ENCODE measurements around the gene TMEM106C. TPM values are rescaled to one million over a fixed set of nuclear protein-coding genes. Genes with fewer than 3 reads are reported as not detected.

Gene TMEM106C
- total and polyA plus RNA-seq, 2 of the 4 experiments (the other 2 are of a cell fraction), result 72.1 to 74.6 TPM

DNA sequence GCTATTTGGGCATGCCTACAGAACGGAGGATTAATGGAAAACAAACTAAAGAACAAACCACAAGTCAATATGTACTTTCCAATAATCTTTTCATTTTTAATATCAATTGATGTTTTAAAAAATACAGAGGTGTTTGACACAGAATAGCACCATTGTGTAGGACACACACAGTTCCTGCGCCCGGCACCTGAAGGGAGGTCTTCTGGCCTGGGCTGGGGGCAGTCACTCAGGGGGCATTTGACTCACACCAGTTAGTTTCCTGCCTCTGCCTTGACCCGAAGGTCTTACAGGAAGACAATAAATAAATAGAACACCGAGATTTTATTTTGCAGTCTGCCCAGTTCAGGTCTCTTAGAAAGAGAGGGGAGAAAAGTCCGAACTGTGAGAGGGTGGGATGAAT lies 9.5 kb downstream of the TMEM106C start:
- no peak overlapping the region for H3K14ac ChIP-seq (replicated peaks; ENCODE audit: low read depth, low read length)
- H3K36me3 ChIP-seq (ENCODE audit: control insufficient read depth, insufficient read depth, low read length), result peaks cover 2% of the 10 kb centered on the region
- WGBS, 2 experiments (ENCODE audit: extremely low coverage in 2 of 2, insufficient read length in 1 of 2), result 0% methylated on average over 1 of the region's 6 CpGs; no CpG with 5 or more reads in 1 of the 2 experiments
- in situ Hi-C loops (cut with MboI; ENCODE audit: low sequenced_read_pairs), result no loop called here
- H2AK9ac ChIP-seq (replicated peaks; ENCODE audit: low read depth, low read length, poor library complexity), result no peak overlapping the region
- H3K9me1 ChIP-seq (ENCODE audit: insufficient read depth, low read length), result no peaks in the 10 kb centered on the region; the same call in 1 of the 2 replicates
- H3K9me3 ChIP-seq (ENCODE audit: control insufficient read depth, insufficient read depth, low read length), result no peaks in the 10 kb centered on the region
- no peak overlapping the region for H3K27ac ChIP-seq (ENCODE audit: insufficient read depth, low read length)
- H2BK5ac ChIP-seq (ENCODE audit: low read depth, low read length, poor library complexity, severe bottlenecking), result no peak overlapping the region
- no peak overlapping the region for H3K18ac ChIP-seq (ENCODE audit: low read depth, low read length)
- H3K23ac ChIP-seq (ENCODE audit: low read depth, low read length), result no peak overlapping the region
- no peak overlapping the region for H2AFZ ChIP-seq (replicated peaks; ENCODE audit: low read length, poor library complexity)
- H3K4me1 ChIP-seq (ENCODE audit: control insufficient read depth, insufficient read depth, low read length), result no peaks in the 10 kb centered on the region
- TF ChIP-seq, protein P1, sequence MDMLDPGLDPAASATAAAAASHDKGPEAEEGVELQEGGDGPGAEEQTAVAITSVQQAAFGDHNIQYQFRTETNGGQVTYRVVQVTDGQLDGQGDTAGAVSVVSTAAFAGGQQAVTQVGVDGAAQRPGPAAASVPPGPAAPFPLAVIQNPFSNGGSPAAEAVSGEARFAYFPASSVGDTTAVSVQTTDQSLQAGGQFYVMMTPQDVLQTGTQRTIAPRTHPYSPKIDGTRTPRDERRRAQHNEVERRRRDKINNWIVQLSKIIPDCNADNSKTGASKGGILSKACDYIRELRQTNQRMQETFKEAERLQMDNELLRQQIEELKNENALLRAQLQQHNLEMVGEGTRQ (IDR thresholded peaks at IDR 0.05; ENCODE audit: low read depth, low read length), result no peak
- no peak for TF ChIP-seq BHLHE40 (IDR thresholded peaks at IDR 0.05; ENCODE audit: low read depth, low read length)
- TF ChIP-seq MXI1 (IDR thresholded peaks at IDR 0.05; ENCODE audit: borderline replicate concordance, low read depth, low read length), result no peak
- TF ChIP-seq MAFK (IDR thresholded peaks at IDR 0.05; ENCODE audit: low read depth, low read length), result no peak
- TF ChIP-seq FOS (IDR thresholded peaks at IDR 0.05; ENCODE audit: low read depth, low read length), result no peak
- TF ChIP-seq CHD1 (IDR thresholded peaks at IDR 0.05; ENCODE audit: low read depth, low read length), result no peak
- no peak overlapping the region for H4K91ac ChIP-seq (ENCODE audit: insufficient read depth, low read depth, low read length)
- ChIA-PET POLR2A (ENCODE audit: unreplicated experiment) (no interaction called here), CTCF (no interaction called here)
- no peak overlapping the region for H3K4ac ChIP-seq (ENCODE audit: low read depth, low read length)
- H4K5ac ChIP-seq (ENCODE audit: low read depth, low read length), result no peak overlapping the region
- DNase-seq (no peak), ATAC-seq (ENCODE audit: low read depth) (no peak)
- peaks cover 16% of the 10 kb centered on the region for H3K27me3 ChIP-seq (ENCODE audit: control insufficient read depth, insufficient read depth, low read length)
- no peak overlapping the region for H2BK20ac ChIP-seq (ENCODE audit: low read depth, low read length)
- H3K79me1 ChIP-seq (ENCODE audit: low read depth in 1 of 2, low read length in 2 of 2), result no peaks in the 10 kb centered on the region
- no peak overlapping the region for H2BK120ac ChIP-seq (ENCODE audit: low read depth, low read length)
- H4K20me1 ChIP-seq (ENCODE audit: insufficient read depth, low read length), result no peaks in the 10 kb centered on the region
- no peak overlapping the region for H2AK5ac ChIP-seq (ENCODE audit: low read depth, low read length)
- H3K4me2 ChIP-seq (ENCODE audit: low read depth, low read length), result no peak overlapping the region
- H3K9ac ChIP-seq (ENCODE audit: low read depth, low read length), result no peak overlapping the region
- H2BK15ac ChIP-seq (ENCODE audit: low read depth, low read length), result no peak overlapping the region
- BruUV-seq (replicated peaks), result no TSS peak
- no peak overlapping the region for H3K4me3 ChIP-seq (ENCODE audit: insufficient read depth, low read depth, low read length)
- dilution Hi-C loops (cut with HindIII; ENCODE audit: low sequenced_read_pairs, unreplicated experiment), result no loop called here
- H3K56ac ChIP-seq (ENCODE audit: extremely low read depth, insufficient read depth, low read length), result no peak overlapping the region
- intact Hi-C loops (cut with micrococcal nuclease), result no loop called here
- no peak overlapping the region for H4K8ac ChIP-seq (ENCODE audit: low read depth in 2 of 2, low read length in 2 of 2)

Measured in IMR-90 (cell line).